K562 (cell line): ENCODE data around the gene SLC17A4. TPM values are rescaled to one million over a fixed set of nuclear protein-coding genes. Genes with fewer than 3 reads are reported as not detected.

Experiments
- ATAC-seq: fragments of 200-7000 bp; cut with Tn5 transposase; 3 replicates; pipeline ENCODE4 v1.9.1; 2020; ENCODE audit warnings: moderate library complexity
- BruUV-seq: library from RNA; stranded (reverse); fragments of 400-500 nt; replicated peaks from 2 replicates; lab custom pipeline; 2021; lab: Mats Ljungman, UMichigan
- CTCF ChIA-PET: fragments of 300-600 bp; formaldehyde crosslinking; extraction: SDS; loops from one replicate; lab custom pipeline; 2021; ENCODE audit warnings: low intra/inter-chr PET ratio; lab: Yijun Ruan, JAX
- POLR2A ChIA-PET: fragments of 300-600, 350-650 bp; sonication (Branson Sonifier 250); formaldehyde crosslinking; extraction: SDS; loops from one replicate; lab custom pipeline; 2021; ENCODE audit warnings: antibody characterized with exemption, inconsistent platforms; lab: Yijun Ruan, JAX
- DNase-seq, 4 experiments: peaks; one replicate each; pipeline versions ENCODE4 v3.0.0 to v3.0.0-alpha.2; 2011 to 2018; ENCODE audit warnings: low spot score in 3 of 4, mixed read lengths in 3 of 4; ENCODE audit errors: extremely low read depth in 1 of 4
- FAIRE-seq: peaks from 2 replicates; lab custom pipeline; 2011; peaks lifted over from hg19 to GRCh38; lab: Jason Lieb, UNC
- H2AFZ ChIP-seq: 2 replicates; pipeline ENCODE4 v1.6.0; 2011; ENCODE audit warnings: low read depth, low read length, control low read depth, inconsistent platforms
- H3K27ac ChIP-seq: fragments of 200-600 bp; 3 replicates; pipeline ENCODE4 v1.8.0; 2011; ENCODE audit warnings: low read depth, mild to moderate bottlenecking, control low read depth, inconsistent platforms, low read length, moderate library complexity, mixed read lengths; ENCODE audit errors: extremely low read depth
- H3K27me3 ChIP-seq, 2 experiments: fragments of 300-600 bp in 1 of 2; 2 replicates in 1 of 2; 3 replicates in 1 of 2; pipeline versions ENCODE4 v1.6.0 to v1.8.0; 2011; ENCODE audit warnings: inconsistent platforms in 2 of 2, low read length in 2 of 2, mild to moderate bottlenecking in 1 of 2, mixed read lengths in 1 of 2, moderate library complexity in 1 of 2; ENCODE audit not compliant: control insufficient read depth in 2 of 2, insufficient read depth in 2 of 2
- H3K36me3 ChIP-seq: fragments of 300-600 bp; 3 replicates; pipeline ENCODE4 v1.8.0; 2011; ENCODE audit warnings: mild to moderate bottlenecking, low read length, inconsistent platforms; ENCODE audit not compliant: control insufficient read depth, insufficient read depth
- H3K4me1 ChIP-seq, 2 experiments: fragments of 200-600 bp in 1 of 2; replicated peaks in 1 of 2; 2 replicates in 1 of 2; 3 replicates in 1 of 2; pipeline versions ENCODE4 v1.5.1 to v1.8.0; 2011; ENCODE audit warnings: inconsistent platforms in 2 of 2, low read length in 2 of 2, mild to moderate bottlenecking in 1 of 2, mixed read lengths in 1 of 2, moderate library complexity in 1 of 2; ENCODE audit not compliant: control insufficient read depth in 2 of 2, insufficient read depth in 2 of 2
- H3K4me2 ChIP-seq: 2 replicates; pipeline ENCODE4 v1.6.1; 2011; ENCODE audit warnings: low read length, control low read depth, inconsistent platforms, mixed read lengths; ENCODE audit not compliant: insufficient read depth
- H3K4me3 ChIP-seq: fragments of 200-600 bp; sonication (generic), shearing (Covaris generic); 2 replicates; pipeline ENCODE4 v1.5.1; 2016; ENCODE audit warnings: control low read depth, inconsistent platforms
- H3K79me2 ChIP-seq: fragments of 200-600 bp; 3 replicates; pipeline ENCODE4 v1.8.0; 2011; ENCODE audit warnings: low read length, inconsistent platforms; ENCODE audit not compliant: control insufficient read depth, insufficient read depth
- H3K9ac ChIP-seq, 2 experiments: 2 replicates each; pipeline versions ENCODE4 v1.6.0 to v1.6.1; 2011; ENCODE audit warnings: low read depth in 2 of 2, low read length in 2 of 2, control low read depth in 1 of 2, inconsistent platforms in 1 of 2, mild to moderate bottlenecking in 1 of 2, mixed read lengths in 1 of 2; ENCODE audit not compliant: insufficient read depth in 1 of 2
- H3K9me1 ChIP-seq: one replicate; pipeline ENCODE4 v1.6.0; 2011; ENCODE audit warnings: inconsistent platforms, mild to moderate bottlenecking, low read length, moderate library complexity; ENCODE audit not compliant: control insufficient read depth, insufficient read depth
- H3K9me3 ChIP-seq: replicated peaks from 2 replicates; pipeline ENCODE4 v1.5.1; 2011; ENCODE audit warnings: low read depth, low read length, inconsistent platforms; ENCODE audit not compliant: control insufficient read depth, insufficient read depth
- H4K20me1 ChIP-seq: replicated peaks from 2 replicates; pipeline ENCODE4 v1.6.1; 2011; ENCODE audit warnings: low read length, inconsistent platforms, mixed read lengths; ENCODE audit not compliant: control insufficient read depth, insufficient read depth
- JUNB ChIP-seq: fragments of 450-650 bp; formaldehyde crosslinking; conservative IDR thresholded peaks from 2 replicates; pipeline ENCODE4 v1.4.0; 2020; ENCODE audit warnings: mild to moderate bottlenecking
- KLF13 ChIP-seq: fragments of 450-650 bp; IDR thresholded peaks from 2 replicates; pipeline ENCODE4 v1.6.1; 2016; ENCODE audit warnings: missing genetic modification characterization, low read depth, mild to moderate bottlenecking, missing compliant biosample characterization, moderate library complexity, borderline replicate concordance
- MLLT1 ChIP-seq, 2 experiments: fragments of 450-650 bp; IDR thresholded peaks; 2 replicates each; pipeline ENCODE4 v1.6.1; 2016
- NFE2L1 ChIP-seq: fragments of 450-650 bp; IDR thresholded peaks from 2 replicates; pipeline ENCODE4 v1.6.1; 2016; ENCODE audit warnings: missing genetic modification characterization, low read depth, mild to moderate bottlenecking, missing compliant biosample characterization, moderate library complexity, borderline replicate concordance
- NFIC ChIP-seq: fragments of 450-650 bp; IDR thresholded peaks from 2 replicates; pipeline ENCODE4 v1.6.1; 2017; ENCODE audit warnings: mild to moderate bottlenecking, inconsistent platforms
- PHF8 ChIP-seq: fragments of 200-600 bp; sonication (generic); IDR thresholded peaks from 2 replicates; pipeline ENCODE4 v1.6.1; 2012; ENCODE audit warnings: mixed run types, mild to moderate bottlenecking, inconsistent platforms, low read length, moderate library complexity, borderline replicate concordance
- PKNOX1 ChIP-seq: fragments of 450-650 bp; IDR thresholded peaks from 2 replicates; pipeline ENCODE4 v1.6.1; 2016
- RBM17 ChIP-seq: fragments of 200-400 bp; formaldehyde crosslinking; IDR thresholded peaks from 2 replicates; pipeline ENCODE4 v1.6.1; 2017; ENCODE audit warnings: low read depth, mild to moderate bottlenecking, low read length, borderline replicate concordance
- SNIP1 ChIP-seq: fragments of 450-650 bp; IDR thresholded peaks from 2 replicates; pipeline ENCODE4 v1.7.1; 2017; ENCODE audit warnings: low read depth, mild to moderate bottlenecking
- SNRNP70 ChIP-seq: fragments of 200-400 bp; formaldehyde crosslinking; optimal IDR thresholded peaks from 2 replicates; pipeline ENCODE3; 2017; ENCODE audit warnings: low read depth, low read length
- TFAM ChIP-seq: fragments of 250-450 bp; sonication (Bioruptor Pico); conservative IDR thresholded peaks from 2 replicates; pipeline ENCODE4 v1.5.0; 2021; ENCODE audit warnings: mild to moderate bottlenecking, moderate library complexity
- TFAP4 ChIP-seq: sonication (generic); formaldehyde crosslinking; IDR thresholded peaks from 2 replicates; pipeline ENCODE4 v1.8.0; 2022; ENCODE audit warnings: missing genetic modification reagents, mild to moderate bottlenecking, moderate library complexity, borderline replicate concordance
- TGIF2 ChIP-seq: sonication (generic); formaldehyde crosslinking; IDR thresholded peaks from 2 replicates; pipeline ENCODE4 v1.8.1; 2022; ENCODE audit warnings: mild to moderate bottlenecking, missing genetic modification reagents, moderate library complexity
- TOE1 ChIP-seq, 2 experiments: fragments of 450-650 bp in 1 of 2; sonication (generic) in 1 of 2; formaldehyde crosslinking in 1 of 2; IDR thresholded peaks; 2 replicates each; pipeline versions ENCODE4 v1.7.1 to v1.8.0; 2016 to 2022; ENCODE audit warnings: borderline replicate concordance in 2 of 2, mild to moderate bottlenecking in 2 of 2, antibody characterized with exemption in 1 of 2, inconsistent platforms in 1 of 2, low read depth in 1 of 2, missing genetic modification reagents in 1 of 2, moderate library complexity in 1 of 2
- ZBTB8A ChIP-seq: fragments of 450-650 bp; IDR thresholded peaks from 2 replicates; pipeline ENCODE4 v1.6.1; 2018; ENCODE audit warnings: mild to moderate bottlenecking, moderate library complexity; ENCODE audit not compliant: partially characterized antibody
- ZNF184 ChIP-seq: sonication (generic); formaldehyde crosslinking; IDR thresholded peaks from 2 replicates; pipeline ENCODE4 v1.5.0; 2020; ENCODE audit warnings: missing genetic modification reagents
- ZNF324 ChIP-seq: fragments of 250-450 bp; sonication (Bioruptor Pico); IDR thresholded peaks from 2 replicates; pipeline ENCODE4 v1.4.0; 2020; ENCODE audit warnings: mild to moderate bottlenecking
- ZNF431 ChIP-seq: sonication (generic); formaldehyde crosslinking; IDR thresholded peaks from 2 replicates; pipeline ENCODE4 v1.8.0; 2022; ENCODE audit warnings: mild to moderate bottlenecking, missing genetic modification reagents
- ZNF830 ChIP-seq: fragments of 250-450 bp; sonication (Bioruptor Pico); IDR thresholded peaks from 2 replicates; pipeline ENCODE4 v1.5.0; 2021; ENCODE audit warnings: mild to moderate bottlenecking
- in situ Hi-C: fragments of 300-500 bp; cut with MboI; formaldehyde crosslinking; loops from 4 replicates; pipeline ENCODE4 v1.15.0; 2018; ENCODE audit warnings: inconsistent platforms, mixed read lengths
- intact Hi-C: fragments of 100-400 bp; cut with micrococcal nuclease; formaldehyde crosslinking; loops from 2 replicates; pipeline ENCODE4 v1.14.2; 2022
- polyA plus RNA-seq, 8 experiments: library from polyadenylated mRNA; depleted of rRNA in 4 of 8; stranded (reverse) in 5 of 8; unstranded in 3 of 8; fragments of >200 nt; fragmentation: Nextera tagmentation in 2 of 8; fragmentation: Illumina TruSeq in 1 of 8; extraction: Ambion mirVana in 2 of 8; extraction: Trizol in 1 of 8; gene quantifications; 2 replicates each; pipeline versions ENCODE4 v1.2.1 to v1.2.3, GENCODE V29; 2011 to 2014; ENCODE audit warnings: inconsistent platforms in 1 of 8, missing spikeins in 1 of 8
- total RNA-seq, 7 experiments: library from RNA; depleted of rRNA in 6 of 7; stranded (reverse); fragments of >200 nt in 6 of 7; fragmentation: Illumina TruSeq in 2 of 7; extraction: Trizol in 2 of 7; gene quantifications; 2 replicates each; pipeline versions ENCODE4 v1.2.1 to v1.2.3, GENCODE V29; 2011 to 2021; ENCODE audit warnings: low replicate concordance in 1 of 7

SLC17A4 gene
- total and polyA plus RNA-seq, 9 of the 15 experiments (the other 6 are each of a cell fraction or from before 2014, with no cell fraction given): not detected

GRCh38 chr6:25743868-25744267 is 10.7 kb upstream of the SLC17A4 start:
- H2AFZ ChIP-seq: no peak overlapping the region
- no peaks in the 10 kb centered on the region for H4K20me1 ChIP-seq
- H3K4me1 ChIP-seq: no peaks in the 10 kb centered on the region
- intact Hi-C loops: no loop called here
- no TSS peak for BruUV-seq
- no peak overlapping the region for H3K27ac ChIP-seq
- H3K79me2 ChIP-seq: no peaks in the 10 kb centered on the region
- ChIA-PET CTCF (no interaction called here), POLR2A (no interaction called here)
- H3K36me3 ChIP-seq: no peaks in the 10 kb centered on the region
- H3K4me3 ChIP-seq: no peak overlapping the region
- TF ChIP-seq KLF13 (tag) (no peak), PHF8 (no peak), SNRNP70 (no peak), ZNF830 (CRISPR knock-in tag) (no peak), PKNOX1 (no peak), ZNF184 (no peak), NFIC (no peak), ZNF324 (CRISPR knock-in tag) (no peak), NFE2L1 (no peak), JUNB (no peak), ZBTB8A (no peak), TFAP4 (no peak), TFAM (CRISPR knock-in tag) (no peak), MLLT1 (IDR thresholded peaks at IDR 0.05) (no peak), ZNF431 (CRISPR knock-in tag) (no peak), TOE1 (IDR thresholded peaks at IDR 0.05; ENCODE audit: borderline replicate concordance) (no peak), TOE1 (CRISPR knock-in tag; IDR thresholded peaks at IDR 0.05; ENCODE audit: borderline replicate concordance, low read depth) (no peak), RBM17 (no peak), TGIF2 (CRISPR knock-in tag) (no peak), SNIP1 (no peak)
- no peaks in the 10 kb centered on the region for H3K9me1 ChIP-seq
- no peak for ATAC-seq
- DNase-seq: no peak
- FAIRE-seq: no peak
- H3K9me3 ChIP-seq: no peaks in the 10 kb centered on the region
- in situ Hi-C loops: no loop called here
- H3K9ac ChIP-seq: no peak overlapping the region
- H3K27me3 ChIP-seq: no peaks in the 10 kb centered on the region
- H3K4me2 ChIP-seq: no peak overlapping the region
